ENCODE results near the gene ZBTB16. TPM values are rescaled to one million over a fixed set of nuclear protein-coding genes. Genes with fewer than 3 reads are reported as not detected.

The ZBTB16 gene
- total and polyA plus RNA-seq, 9 donors = 12.7 to 160 (median 68.7) TPM

DNA sequence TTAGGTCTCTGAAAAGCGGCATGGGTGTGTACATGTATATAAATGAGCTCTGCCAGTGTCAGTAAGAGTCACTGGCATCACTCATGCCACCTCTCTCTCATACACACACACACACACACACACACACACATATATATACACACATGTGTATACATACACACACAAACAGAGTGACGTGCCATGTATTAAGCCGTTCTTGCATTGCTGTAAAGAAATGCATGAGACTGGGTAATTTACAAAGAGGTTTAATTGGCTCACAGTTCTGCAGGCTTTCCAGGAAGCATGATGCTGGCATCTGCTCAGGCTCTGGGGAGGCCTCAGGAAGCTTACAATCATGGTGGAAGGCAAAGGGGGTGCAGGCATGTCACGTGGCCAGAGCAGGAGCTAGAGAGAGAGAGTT, 131.1 kb downstream of the ZBTB16 start:
- WGBS, 3 donors = 74 to 100% (median 90%) methylated on average over 3 to 4 of the region's 4 CpGs
- Histone ChIP-seq H3K36me3 (no peaks in the 10 kb centered on the region), H3K4me1 (ENCODE audit: insufficient read depth) (peaks cover 16% of the 10 kb centered on the region), H3K4me3 (no peak overlapping the region), H3K27me3 (no peaks in the 10 kb centered on the region), H3K9me3 (no peaks in the 10 kb centered on the region), H3K27ac (no peak overlapping the region)
- TF ChIP-seq, protein P1, sequence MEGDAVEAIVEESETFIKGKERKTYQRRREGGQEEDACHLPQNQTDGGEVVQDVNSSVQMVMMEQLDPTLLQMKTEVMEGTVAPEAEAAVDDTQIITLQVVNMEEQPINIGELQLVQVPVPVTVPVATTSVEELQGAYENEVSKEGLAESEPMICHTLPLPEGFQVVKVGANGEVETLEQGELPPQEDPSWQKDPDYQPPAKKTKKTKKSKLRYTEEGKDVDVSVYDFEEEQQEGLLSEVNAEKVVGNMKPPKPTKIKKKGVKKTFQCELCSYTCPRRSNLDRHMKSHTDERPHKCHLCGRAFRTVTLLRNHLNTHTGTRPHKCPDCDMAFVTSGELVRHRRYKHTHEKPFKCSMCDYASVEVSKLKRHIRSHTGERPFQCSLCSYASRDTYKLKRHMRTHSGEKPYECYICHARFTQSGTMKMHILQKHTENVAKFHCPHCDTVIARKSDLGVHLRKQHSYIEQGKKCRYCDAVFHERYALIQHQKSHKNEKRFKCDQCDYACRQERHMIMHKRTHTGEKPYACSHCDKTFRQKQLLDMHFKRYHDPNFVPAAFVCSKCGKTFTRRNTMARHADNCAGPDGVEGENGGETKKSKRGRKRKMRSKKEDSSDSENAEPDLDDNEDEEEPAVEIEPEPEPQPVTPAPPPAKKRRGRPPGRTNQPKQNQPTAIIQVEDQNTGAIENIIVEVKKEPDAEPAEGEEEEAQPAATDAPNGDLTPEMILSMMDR (IDR thresholded peaks at IDR 0.05) = no peak
- TF ChIP-seq EP300 (IDR thresholded peaks at IDR 0.05) (no peak), POLR2A (IDR thresholded peaks at IDR 0.05) (no peak)
- intact Hi-C loops (cut with DNase I) = loop anchor here in 1 of 4 donors (10.0 kb wide), 1 partner anchor 64 kb away; no protein-coding TSS in a partner anchor
- DNase-seq = peak in 1 of 5 donors; percentile 19

DNA sequence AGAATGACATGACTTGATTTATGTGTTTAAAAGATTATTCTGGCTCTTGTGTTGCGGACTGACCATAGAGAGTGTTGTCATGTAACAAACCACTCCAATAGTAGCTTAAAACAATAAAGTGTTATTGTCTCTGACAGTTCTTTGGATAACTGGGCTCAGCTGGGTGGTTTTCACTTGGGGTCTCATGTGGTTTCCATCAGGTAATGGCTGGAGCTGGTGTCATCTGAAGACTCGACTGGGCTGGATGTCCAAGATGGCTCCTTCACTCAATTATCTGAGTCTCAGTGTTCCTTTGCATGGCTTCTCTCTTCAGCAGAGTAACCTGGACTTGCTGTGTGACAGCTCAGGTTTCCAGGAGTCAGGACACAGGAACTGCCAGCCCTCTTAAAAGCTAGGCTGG, 132.4 kb downstream of the ZBTB16 start:
- WGBS, 3 donors = 45 to 90% (median 49%) methylated on average over 2 of the region's 2 CpGs
- no peak overlapping the region for H3K27ac ChIP-seq
- no peaks in the 10 kb centered on the region for H3K27me3 ChIP-seq
- H3K36me3 ChIP-seq = no peaks in the 10 kb centered on the region
- no peak overlapping the region for H3K4me3 ChIP-seq
- TF ChIP-seq, protein P1 (IDR thresholded peaks at IDR 0.05) = no peak
- TF ChIP-seq POLR2A (IDR thresholded peaks at IDR 0.05) (no peak), EP300 (IDR thresholded peaks at IDR 0.05) (no peak)
- intact Hi-C loops (cut with DNase I) = loop anchor here in 1 of 4 donors (10.0 kb wide), 1 partner anchor 63 kb away; no protein-coding TSS in a partner anchor
- no peak for DNase-seq
- peaks cover 21% of the 10 kb centered on the region for H3K4me1 ChIP-seq (ENCODE audit: insufficient read depth)
- no peaks in the 10 kb centered on the region for H3K9me3 ChIP-seq

DNA sequence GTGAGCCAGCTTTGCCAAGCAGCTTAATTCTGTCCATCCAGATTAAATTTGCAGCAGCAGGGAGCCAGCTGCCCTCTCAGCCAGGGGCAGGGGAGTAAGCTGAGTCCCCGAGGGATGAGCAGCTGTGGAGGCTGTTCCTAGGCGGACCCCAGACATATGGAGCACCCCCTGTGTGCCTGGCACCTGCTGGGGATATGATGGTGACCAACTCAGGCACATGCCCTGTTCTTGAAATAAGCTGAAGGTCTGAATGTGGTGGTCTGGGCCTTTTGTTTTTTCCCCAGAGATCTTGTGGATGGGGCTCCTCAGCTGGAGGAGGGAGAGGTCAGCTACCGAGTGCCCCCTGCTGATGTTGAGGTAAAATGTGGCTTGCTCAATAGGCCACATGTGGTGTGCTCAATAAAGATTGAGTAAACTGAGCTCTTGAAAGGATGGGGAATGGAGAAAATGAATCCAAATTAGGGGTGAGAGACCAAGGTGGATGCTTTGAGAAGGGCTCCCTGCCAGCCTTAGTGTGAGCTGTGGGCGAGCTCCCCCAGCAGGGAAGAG, 133.4 kb downstream of the ZBTB16 start:
- no peaks in the 10 kb centered on the region for H3K36me3 ChIP-seq
- no peak for DNase-seq
- H3K4me1 ChIP-seq (ENCODE audit: insufficient read depth) = peaks cover 27% of the 10 kb centered on the region
- no peak overlapping the region for H3K4me3 ChIP-seq
- WGBS, 3 donors = 78 to 84% (median 82%) methylated on average over 4 of the region's 4 CpGs
- H3K27me3 ChIP-seq = no peaks in the 10 kb centered on the region
- H3K27ac ChIP-seq = peak overlapping the region in 1 of 2 donors; percentile 74
- no peaks in the 10 kb centered on the region for H3K9me3 ChIP-seq
- intact Hi-C loops (cut with DNase I) = loop anchor here in 1 of 4 donors (10.0 kb wide), 1 partner anchor 62 kb away; no protein-coding TSS in a partner anchor
- TF ChIP-seq POLR2A (IDR thresholded peaks at IDR 0.05) = no peak
- no peak for TF ChIP-seq EP300 (IDR thresholded peaks at IDR 0.05)
- TF ChIP-seq, protein P1 (IDR thresholded peaks at IDR 0.05) = no peak

DNA sequence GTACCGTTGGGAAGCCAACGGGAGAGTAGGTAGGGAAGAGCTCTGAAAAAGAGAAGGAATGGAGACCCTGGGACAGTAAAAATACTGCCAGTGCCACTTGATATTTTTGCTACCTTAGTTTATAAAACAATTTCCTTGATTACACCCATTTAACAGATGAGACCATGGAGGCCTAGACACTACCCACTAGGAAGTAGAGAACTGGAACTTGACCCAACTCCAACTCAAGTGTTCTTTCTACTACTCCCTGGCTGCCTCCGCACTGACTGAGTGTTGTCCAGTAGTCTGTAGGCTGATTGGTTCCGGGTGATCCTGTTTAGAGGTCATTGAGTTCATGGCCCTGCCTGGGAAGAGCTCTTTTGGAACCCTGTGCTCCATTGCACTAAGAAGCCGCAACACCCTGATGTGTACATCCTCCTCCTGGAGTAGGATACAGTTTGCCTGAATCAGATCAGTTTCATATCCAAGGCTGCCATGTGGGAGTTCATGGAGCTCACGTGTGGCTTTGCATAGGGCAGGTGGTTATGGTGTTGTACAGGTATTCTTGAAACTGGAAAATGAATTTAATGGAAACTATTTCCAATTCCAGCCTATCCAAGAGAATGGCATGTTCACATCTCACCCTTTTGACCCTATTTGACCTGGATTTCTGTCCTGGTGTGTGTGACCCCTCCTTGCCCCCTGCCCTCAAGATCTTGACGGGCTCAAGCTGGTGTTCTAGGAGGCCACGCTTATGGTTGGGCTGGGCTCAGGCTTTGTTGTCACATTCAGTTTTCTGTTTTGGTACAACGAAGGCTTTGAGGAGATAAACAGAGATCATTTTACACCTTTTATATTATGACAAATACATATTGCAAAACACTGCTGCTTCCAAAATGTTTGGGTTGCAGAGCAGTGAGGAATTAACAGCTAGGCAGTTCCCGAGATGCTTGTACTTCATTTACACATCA, 134.5 kb downstream of the ZBTB16 start:
- no peaks in the 10 kb centered on the region for H3K36me3 ChIP-seq
- intact Hi-C loops (cut with DNase I) = loop anchor here in 1 of 4 donors (10.0 kb wide), 1 partner anchor 61 kb away; no protein-coding TSS in a partner anchor
- no peaks in the 10 kb centered on the region for H3K27me3 ChIP-seq
- TF ChIP-seq, protein P1 (IDR thresholded peaks at IDR 0.05) = no peak
- TF ChIP-seq POLR2A (IDR thresholded peaks at IDR 0.05) (peak; percentile 18), EP300 (IDR thresholded peaks at IDR 0.05) (no peak)
- peaks cover 32% of the 10 kb centered on the region for H3K4me1 ChIP-seq (ENCODE audit: insufficient read depth)
- no peak overlapping the region for H3K4me3 ChIP-seq
- H3K27ac ChIP-seq = peak overlapping the region; percentile 41 to 74
- H3K9me3 ChIP-seq = no peaks in the 10 kb centered on the region
- whole genome bisulfite sequencing, 3 donors = 38 to 46% (median 41%) methylated on average over 10 of the region's 10 CpGs
- peak in 4 of 5 donors; percentile 68 to 82 (median 70) for DNase-seq

All from ovary (tissue), 9 donors.